Neural cell (in vitro differentiated cells): ENCODE measurements around the gene MRNIP. TPM values are rescaled to one million over a fixed set of nuclear protein-coding genes. Genes with fewer than 3 reads are reported as not detected.

Experiments used
- H2AFZ ChIP-seq: fragments of 200-600, 300-800 bp; sonication (generic), shearing (Covaris generic); 2 replicates; pipeline ENCODE4 v1.6.0; 2014; ENCODE audit warnings: low read depth, mild to moderate bottlenecking, antibody characterized with exemption, low read length, moderate library complexity
- H3F3A ChIP-seq: fragments of 200-600 bp; shearing (Covaris generic); 2 replicates; pipeline ENCODE4 v1.6.1; 2016; ENCODE audit warnings: mild to moderate bottlenecking, moderate library complexity, mixed read lengths, antibody characterized with exemption, low read length; ENCODE audit not compliant: insufficient read depth, poor library complexity, severe bottlenecking
- H3K27ac ChIP-seq: fragments of 200-600, 300-800 bp; sonication (generic), shearing (Covaris generic); 2 replicates; pipeline ENCODE4 v1.5.1; 2014; ENCODE audit warnings: mild to moderate bottlenecking, low read length, moderate library complexity
- H3K27me3 ChIP-seq: fragments of 300-800, 200-600 bp; sonication (generic), shearing (Covaris generic); 2 replicates; pipeline ENCODE4 v1.6.0; 2014; ENCODE audit warnings: mild to moderate bottlenecking, low read depth, low read length, moderate library complexity; ENCODE audit not compliant: insufficient read depth
- H3K36me3 ChIP-seq: fragments of 300-800, 200-600 bp; sonication (generic), shearing (Covaris generic); 2 replicates; pipeline ENCODE4 v1.5.1; 2014; ENCODE audit warnings: mild to moderate bottlenecking, antibody characterized with exemption, low read length, moderate library complexity; ENCODE audit not compliant: insufficient read depth
- H3K4me2 ChIP-seq: fragments of 300-800, 200-600 bp; sonication (generic), shearing (Covaris generic); 2 replicates; pipeline ENCODE4 v1.6.0; 2014; ENCODE audit warnings: mild to moderate bottlenecking, low read length
- H3K4me3 ChIP-seq: fragments of 300-800, 200-600 bp; sonication (generic), shearing (Covaris generic); 2 replicates; pipeline ENCODE4 v1.5.1; 2014; ENCODE audit warnings: mild to moderate bottlenecking, low read length, moderate library complexity
- H3K79me2 ChIP-seq: fragments of 200-600 bp; shearing (Covaris generic); replicated peaks from 2 replicates; pipeline ENCODE4 v1.6.0; 2014; ENCODE audit warnings: mild to moderate bottlenecking, low read length, moderate library complexity; ENCODE audit not compliant: insufficient read depth
- H3K9ac ChIP-seq: fragments of 300-800, 200-600 bp; sonication (generic), shearing (Covaris generic); 2 replicates; pipeline ENCODE4 v1.6.1; 2016; ENCODE audit warnings: mild to moderate bottlenecking, low read length, mixed read lengths
- H3K9me2 ChIP-seq: fragments of 200-600 bp; shearing (Covaris generic); 2 replicates; pipeline ENCODE4 v1.6.1; 2016; ENCODE audit warnings: mild to moderate bottlenecking, low read length, mixed read lengths; ENCODE audit not compliant: insufficient read depth
- H3K9me3 ChIP-seq: fragments of 200-600, 300-800 bp; sonication (generic), shearing (Covaris generic); 2 replicates; pipeline ENCODE4 v1.6.1; 2016; ENCODE audit warnings: mild to moderate bottlenecking, mixed run types, low read length, moderate library complexity, mixed read lengths
- H4K20me1 ChIP-seq: fragments of 200-600 bp; shearing (Covaris generic); 2 replicates; pipeline ENCODE4 v1.6.1; 2016; ENCODE audit warnings: mild to moderate bottlenecking, mixed run types; ENCODE audit not compliant: insufficient read depth
- EP300 ChIP-seq: fragments of 450-650 bp; conservative IDR thresholded peaks from 2 replicates; pipeline ENCODE4 v1.6.1; 2014; ENCODE audit warnings: antibody characterized with exemption, mild to moderate bottlenecking, moderate library complexity; ENCODE audit not compliant: poor library complexity, severe bottlenecking
- EZH2 ChIP-seq: fragments of 200-600, 300-800 bp; shearing (Covaris generic), sonication (generic); IDR thresholded peaks from 2 replicates; pipeline ENCODE4 v1.6.1; 2014; ENCODE audit warnings: antibody characterized with exemption, low read length, borderline replicate concordance, mild to moderate bottlenecking; ENCODE audit not compliant: insufficient read depth, poor library complexity, severe bottlenecking
- MXI1 ChIP-seq: fragments of 450-650 bp; conservative IDR thresholded peaks from 2 replicates; pipeline ENCODE4 v1.6.1; 2014; ENCODE audit warnings: antibody characterized with exemption, mild to moderate bottlenecking; ENCODE audit not compliant: poor library complexity, severe bottlenecking
- POLR2AphosphoS5 ChIP-seq: IDR thresholded peaks from 2 replicates; pipeline ENCODE4 v1.6.1; 2012
- RAD21 ChIP-seq: fragments of 450-650 bp; conservative IDR thresholded peaks from 2 replicates; pipeline ENCODE4 v1.6.1; 2014; ENCODE audit warnings: antibody characterized with exemption, mild to moderate bottlenecking, moderate library complexity
- SMC3 ChIP-seq: fragments of 450-650 bp; conservative IDR thresholded peaks from 2 replicates; pipeline ENCODE4 v1.6.1; 2014; ENCODE audit warnings: antibody characterized with exemption, mild to moderate bottlenecking, moderate library complexity; ENCODE audit not compliant: poor library complexity
- TAF1 ChIP-seq: IDR thresholded peaks from 2 replicates; pipeline ENCODE4 v1.6.1; 2012; ENCODE audit warnings: low read depth
- polyA plus RNA-seq: library from polyadenylated mRNA; depleted of rRNA; stranded (reverse); fragments of >200 nt; gene quantifications from 2 replicates; pipeline ENCODE4 v1.2.3, GENCODE V29; 2014
- TF ChIP-seq, protein P1 (sequence below): IDR thresholded peaks from 2 replicates; pipeline ENCODE4 v1.6.1; 2012; ENCODE audit warnings: borderline replicate concordance
- TF ChIP-seq, protein P2 (sequence below): fragments of 450-650 bp; IDR thresholded peaks from 2 replicates; pipeline ENCODE4 v1.5.1; 2014; ENCODE audit warnings: antibody characterized with exemption, mild to moderate bottlenecking, moderate library complexity; ENCODE audit not compliant: poor library complexity, severe bottlenecking

MRNIP gene
- polyA plus RNA-seq, 1 donor from 2014 or later, result 121 TPM

- Histone ChIP-seq H3K27me3 (no peaks in the 10 kb centered on the region), H4K20me1 (no peaks in the 10 kb centered on the region), H3K4me3 (no peak overlapping the region), H2AFZ (no peak overlapping the region), H3K79me2 (peaks cover 31% of the 10 kb centered on the region), H3K9me3 (no peaks in the 10 kb centered on the region), H3K4me2 (no peak overlapping the region), H3K27ac (no peak overlapping the region), H3K9ac (no peak overlapping the region), H3K9me2 (no peaks in the 10 kb centered on the region), H3K36me3 (peaks cover 17% of the 10 kb centered on the region), H3F3A (no peaks in the 10 kb centered on the region)
- TF ChIP-seq, protein P1, sequence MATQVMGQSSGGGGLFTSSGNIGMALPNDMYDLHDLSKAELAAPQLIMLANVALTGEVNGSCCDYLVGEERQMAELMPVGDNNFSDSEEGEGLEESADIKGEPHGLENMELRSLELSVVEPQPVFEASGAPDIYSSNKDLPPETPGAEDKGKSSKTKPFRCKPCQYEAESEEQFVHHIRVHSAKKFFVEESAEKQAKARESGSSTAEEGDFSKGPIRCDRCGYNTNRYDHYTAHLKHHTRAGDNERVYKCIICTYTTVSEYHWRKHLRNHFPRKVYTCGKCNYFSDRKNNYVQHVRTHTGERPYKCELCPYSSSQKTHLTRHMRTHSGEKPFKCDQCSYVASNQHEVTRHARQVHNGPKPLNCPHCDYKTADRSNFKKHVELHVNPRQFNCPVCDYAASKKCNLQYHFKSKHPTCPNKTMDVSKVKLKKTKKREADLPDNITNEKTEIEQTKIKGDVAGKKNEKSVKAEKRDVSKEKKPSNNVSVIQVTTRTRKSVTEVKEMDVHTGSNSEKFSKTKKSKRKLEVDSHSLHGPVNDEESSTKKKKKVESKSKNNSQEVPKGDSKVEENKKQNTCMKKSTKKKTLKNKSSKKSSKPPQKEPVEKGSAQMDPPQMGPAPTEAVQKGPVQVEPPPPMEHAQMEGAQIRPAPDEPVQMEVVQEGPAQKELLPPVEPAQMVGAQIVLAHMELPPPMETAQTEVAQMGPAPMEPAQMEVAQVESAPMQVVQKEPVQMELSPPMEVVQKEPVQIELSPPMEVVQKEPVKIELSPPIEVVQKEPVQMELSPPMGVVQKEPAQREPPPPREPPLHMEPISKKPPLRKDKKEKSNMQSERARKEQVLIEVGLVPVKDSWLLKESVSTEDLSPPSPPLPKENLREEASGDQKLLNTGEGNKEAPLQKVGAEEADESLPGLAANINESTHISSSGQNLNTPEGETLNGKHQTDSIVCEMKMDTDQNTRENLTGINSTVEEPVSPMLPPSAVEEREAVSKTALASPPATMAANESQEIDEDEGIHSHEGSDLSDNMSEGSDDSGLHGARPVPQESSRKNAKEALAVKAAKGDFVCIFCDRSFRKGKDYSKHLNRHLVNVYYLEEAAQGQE, result no peak
- TF ChIP-seq EZH2 (no peak), MXI1 (no peak), RAD21 (no peak), SMC3 (no peak), EP300 (no peak), TAF1 (no peak), POLR2AphosphoS5 (no peak)
- TF ChIP-seq, protein P2, sequence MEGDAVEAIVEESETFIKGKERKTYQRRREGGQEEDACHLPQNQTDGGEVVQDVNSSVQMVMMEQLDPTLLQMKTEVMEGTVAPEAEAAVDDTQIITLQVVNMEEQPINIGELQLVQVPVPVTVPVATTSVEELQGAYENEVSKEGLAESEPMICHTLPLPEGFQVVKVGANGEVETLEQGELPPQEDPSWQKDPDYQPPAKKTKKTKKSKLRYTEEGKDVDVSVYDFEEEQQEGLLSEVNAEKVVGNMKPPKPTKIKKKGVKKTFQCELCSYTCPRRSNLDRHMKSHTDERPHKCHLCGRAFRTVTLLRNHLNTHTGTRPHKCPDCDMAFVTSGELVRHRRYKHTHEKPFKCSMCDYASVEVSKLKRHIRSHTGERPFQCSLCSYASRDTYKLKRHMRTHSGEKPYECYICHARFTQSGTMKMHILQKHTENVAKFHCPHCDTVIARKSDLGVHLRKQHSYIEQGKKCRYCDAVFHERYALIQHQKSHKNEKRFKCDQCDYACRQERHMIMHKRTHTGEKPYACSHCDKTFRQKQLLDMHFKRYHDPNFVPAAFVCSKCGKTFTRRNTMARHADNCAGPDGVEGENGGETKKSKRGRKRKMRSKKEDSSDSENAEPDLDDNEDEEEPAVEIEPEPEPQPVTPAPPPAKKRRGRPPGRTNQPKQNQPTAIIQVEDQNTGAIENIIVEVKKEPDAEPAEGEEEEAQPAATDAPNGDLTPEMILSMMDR, result no peak
These were observed 5.5 kb downstream of the MRNIP start for GRCh38 chr5:179852993-179853547.

DNA sequence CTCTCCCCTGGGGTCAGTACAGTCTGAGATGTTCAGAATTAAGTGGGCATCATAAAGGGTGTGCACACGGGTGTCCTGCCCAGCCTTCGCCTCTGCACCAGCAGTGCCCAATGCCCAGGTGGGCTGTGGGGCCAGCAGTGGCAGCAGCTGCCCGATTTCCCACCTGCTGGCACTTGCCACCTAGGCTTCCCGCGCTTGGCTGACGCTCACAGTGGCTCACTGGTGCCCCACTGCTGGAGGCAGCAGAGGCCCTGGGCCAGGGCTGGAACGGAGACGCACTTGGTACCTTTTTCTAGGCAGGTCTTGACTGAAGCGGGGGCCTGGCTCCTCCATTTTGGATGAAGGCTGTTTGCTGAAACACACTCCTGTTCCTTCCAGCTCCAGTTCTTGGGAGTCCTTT, 17.0 kb downstream of the MRNIP start:
- Histone ChIP-seq H3K9me3 (no peaks in the 10 kb centered on the region), H3K9me2 (no peaks in the 10 kb centered on the region), H3K27me3 (no peaks in the 10 kb centered on the region), H2AFZ (no peak overlapping the region), H3K36me3 (peaks cover 11% of the 10 kb centered on the region), H3K79me2 (no peaks in the 10 kb centered on the region), H3K9ac (no peak overlapping the region), H3F3A (no peaks in the 10 kb centered on the region), H3K27ac (no peak overlapping the region), H4K20me1 (no peaks in the 10 kb centered on the region), H3K4me2 (no peak overlapping the region), H3K4me3 (no peak overlapping the region)
- TF ChIP-seq EP300 (no peak), SMC3 (no peak), RAD21 (no peak), POLR2AphosphoS5 (no peak), TAF1 (no peak), MXI1 (no peak), EZH2 (no peak)
- TF ChIP-seq, protein P1, result no peak
- TF ChIP-seq, protein P2, result no peak
